ENCODE results near the gene SFXN4. TPM values are rescaled to one million over a fixed set of nuclear protein-coding genes. Genes with fewer than 3 reads are reported as not detected.

Gene SFXN4
- total and polyA plus RNA-seq, 2 experiments from 2014 or later: 13.1 to 17.6 TPM

GRCh38 chr10:119133949-119134348, 31.6 kb downstream of the SFXN4 start:
- peaks cover 32% of the 10 kb centered on the region for H3K36me3 ChIP-seq (ENCODE audit: low read depth)
- no peak overlapping the region for H3K4me2 ChIP-seq (ENCODE audit: unreplicated experiment)
- no peak overlapping the region for H3K9ac ChIP-seq
- no peaks in the 10 kb centered on the region for H3K9me3 ChIP-seq (ENCODE audit: low read depth)
- peaks cover 11% of the 10 kb centered on the region for H3F3A ChIP-seq (ENCODE audit: insufficient read depth)
- no peak for TF ChIP-seq EZH2phosphoT487 (IDR thresholded peaks at IDR 0.05; ENCODE audit: insufficient read depth, low read depth)
- no peak for TF ChIP-seq EZH2 (IDR thresholded peaks at IDR 0.05; ENCODE audit: insufficient read depth, poor library complexity, severe bottlenecking)
- H3K4me3 ChIP-seq: no peak overlapping the region
- 89% methylated on average over 8 of the region's 8 CpGs for WGBS, 2 experiments (ENCODE audit: low coverage in 1 of 2, low lambda C conversion rate in 2 of 2, missing lambda C conversion rate in 2 of 2)
- H4K20me1 ChIP-seq (ENCODE audit: insufficient read depth): no peaks in the 10 kb centered on the region
- no peak for DNase-seq
- no peaks in the 10 kb centered on the region for H3K9me2 ChIP-seq (ENCODE audit: insufficient read depth)
- H3K4me1 ChIP-seq (ENCODE audit: insufficient read depth): peaks cover 17% of the 10 kb centered on the region
- no peaks in the 10 kb centered on the region for H3K79me2 ChIP-seq (ENCODE audit: insufficient read depth)
- no peak overlapping the region for H2AFZ ChIP-seq
- in situ Hi-C loops (cut with MboI): no loop called here
- no peaks in the 10 kb centered on the region for H3K27me3 ChIP-seq (replicated peaks; ENCODE audit: insufficient read depth)
- H3K27ac ChIP-seq: no peak overlapping the region

- peaks cover 32% of the 10 kb centered on the region for H3K36me3 ChIP-seq (ENCODE audit: low read depth)
- H3K27me3 ChIP-seq (replicated peaks; ENCODE audit: insufficient read depth): no peaks in the 10 kb centered on the region
- no peak for DNase-seq
- H2AFZ ChIP-seq: no peak overlapping the region
- TF ChIP-seq EZH2 (IDR thresholded peaks at IDR 0.05; ENCODE audit: insufficient read depth, poor library complexity, severe bottlenecking): no peak
- TF ChIP-seq EZH2phosphoT487 (IDR thresholded peaks at IDR 0.05; ENCODE audit: insufficient read depth, low read depth): no peak
- no peak overlapping the region for H3K4me2 ChIP-seq (ENCODE audit: unreplicated experiment)
- H3K27ac ChIP-seq: no peak overlapping the region
- H3K4me1 ChIP-seq (ENCODE audit: insufficient read depth): peaks cover 17% of the 10 kb centered on the region
- H3K79me2 ChIP-seq (ENCODE audit: insufficient read depth): no peaks in the 10 kb centered on the region
- no peaks in the 10 kb centered on the region for H4K20me1 ChIP-seq (ENCODE audit: insufficient read depth)
- H3F3A ChIP-seq (ENCODE audit: insufficient read depth): peaks cover 11% of the 10 kb centered on the region
- no peak overlapping the region for H3K4me3 ChIP-seq
- no peaks in the 10 kb centered on the region for H3K9me3 ChIP-seq (ENCODE audit: low read depth)
- in situ Hi-C loops (cut with MboI): no loop called here
- no peaks in the 10 kb centered on the region for H3K9me2 ChIP-seq (ENCODE audit: insufficient read depth)
- WGBS, 2 experiments (ENCODE audit: low coverage in 1 of 2, low lambda C conversion rate in 2 of 2, missing lambda C conversion rate in 2 of 2): 90 to 95% methylated on average over 14 of the region's 14 CpGs
- H3K9ac ChIP-seq: no peak overlapping the region
Measured at GRCh38 chr10:119132521-119133345, 32.8 kb downstream of the SFXN4 start.

- 67 to 70% methylated on average over 10 of the region's 10 CpGs for WGBS, 2 experiments (ENCODE audit: low coverage in 1 of 2, low lambda C conversion rate in 2 of 2, missing lambda C conversion rate in 2 of 2)
- Histone ChIP-seq H4K20me1 (ENCODE audit: insufficient read depth) (no peaks in the 10 kb centered on the region), H3K4me2 (ENCODE audit: unreplicated experiment) (peak overlapping the region; percentile 60), H3K27me3 (replicated peaks; ENCODE audit: insufficient read depth) (no peaks in the 10 kb centered on the region), H3K79me2 (ENCODE audit: insufficient read depth) (no peaks in the 10 kb centered on the region), H3K9ac (peak overlapping the region; percentile 53), H3K9me3 (ENCODE audit: low read depth) (no peaks in the 10 kb centered on the region), H3K4me3 (peak overlapping the region; percentile 48), H3K36me3 (ENCODE audit: low read depth) (peaks cover 32% of the 10 kb centered on the region), H3K9me2 (ENCODE audit: insufficient read depth) (no peaks in the 10 kb centered on the region), H3K27ac (peak overlapping the region; percentile 18), H3F3A (ENCODE audit: insufficient read depth) (peaks cover 11% of the 10 kb centered on the region), H3K4me1 (ENCODE audit: insufficient read depth) (peaks cover 17% of the 10 kb centered on the region), H2AFZ (peak overlapping the region; percentile 25)
- DNase-seq: peak; percentile 48
- in situ Hi-C loops (cut with MboI): no loop called here
- TF ChIP-seq EZH2phosphoT487 (IDR thresholded peaks at IDR 0.05; ENCODE audit: insufficient read depth, low read depth) (no peak), EZH2 (IDR thresholded peaks at IDR 0.05; ENCODE audit: insufficient read depth, poor library complexity, severe bottlenecking) (no peak)
Measured at GRCh38 chr10:119131512-119132240, 33.8 kb downstream of the SFXN4 start.

GRCh38 chr10:119129721-119130120, 35.8 kb downstream of the SFXN4 start:
- H3K9me3 ChIP-seq (ENCODE audit: low read depth): no peaks in the 10 kb centered on the region
- H3K27ac ChIP-seq: no peak overlapping the region
- H3K9ac ChIP-seq: no peak overlapping the region
- no peaks in the 10 kb centered on the region for H4K20me1 ChIP-seq (ENCODE audit: insufficient read depth)
- H3K4me3 ChIP-seq: no peak overlapping the region
- peaks cover 10% of the 10 kb centered on the region; the same call in 1 of the 2 replicates for H3K4me1 ChIP-seq (ENCODE audit: insufficient read depth)
- peaks cover 42% of the 10 kb centered on the region for H3K36me3 ChIP-seq (ENCODE audit: low read depth)
- H3K4me2 ChIP-seq (ENCODE audit: unreplicated experiment): no peak overlapping the region
- TF ChIP-seq EZH2 (IDR thresholded peaks at IDR 0.05; ENCODE audit: insufficient read depth, poor library complexity, severe bottlenecking): no peak
- no peak for TF ChIP-seq EZH2phosphoT487 (IDR thresholded peaks at IDR 0.05; ENCODE audit: insufficient read depth, low read depth)
- no peak for DNase-seq
- H3K27me3 ChIP-seq (replicated peaks; ENCODE audit: insufficient read depth): no peaks in the 10 kb centered on the region
- in situ Hi-C loops (cut with MboI): no loop called here
- 94 to 97% methylated on average over 4 of the region's 4 CpGs for WGBS, 2 experiments (ENCODE audit: low coverage in 1 of 2, low lambda C conversion rate in 2 of 2, missing lambda C conversion rate in 2 of 2)
- peaks cover 3% of the 10 kb centered on the region for H3F3A ChIP-seq (ENCODE audit: insufficient read depth)
- no peaks in the 10 kb centered on the region for H3K79me2 ChIP-seq (ENCODE audit: insufficient read depth)
- no peak overlapping the region for H2AFZ ChIP-seq
- H3K9me2 ChIP-seq (ENCODE audit: insufficient read depth): no peaks in the 10 kb centered on the region
